GM19328 (cell line): ENCODE data around the gene CAT.

Experiments used
- ATAC-seq: cut with Tn5 transposase; IDR thresholded peaks from one replicate; pipeline ENCODE4 v1.9.1; 2021; ENCODE audit warnings: mild to moderate bottlenecking, moderate library complexity; ENCODE audit not compliant: unreplicated experiment

CAT gene

DNA sequence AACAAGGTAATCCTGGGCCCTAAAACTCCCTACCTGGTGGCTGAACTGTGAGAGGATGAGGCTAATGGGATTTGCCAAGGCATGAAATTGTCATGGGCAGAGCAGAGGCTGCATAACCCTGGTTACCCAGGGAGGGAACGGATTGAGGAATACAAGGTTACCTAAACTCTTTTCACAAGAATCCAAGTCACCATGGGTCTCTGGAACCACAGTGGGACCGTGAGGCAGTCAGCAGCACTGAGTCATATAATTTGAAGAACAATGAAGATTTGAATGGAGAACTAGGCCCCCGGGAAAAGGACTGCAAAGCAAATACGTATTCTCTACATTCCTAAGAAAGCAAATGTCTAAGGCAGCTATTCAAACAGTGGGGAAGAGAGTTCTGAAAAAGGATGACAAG lies 19.8 kb downstream of the CAT start:
- no peak for ATAC-seq

DNA sequence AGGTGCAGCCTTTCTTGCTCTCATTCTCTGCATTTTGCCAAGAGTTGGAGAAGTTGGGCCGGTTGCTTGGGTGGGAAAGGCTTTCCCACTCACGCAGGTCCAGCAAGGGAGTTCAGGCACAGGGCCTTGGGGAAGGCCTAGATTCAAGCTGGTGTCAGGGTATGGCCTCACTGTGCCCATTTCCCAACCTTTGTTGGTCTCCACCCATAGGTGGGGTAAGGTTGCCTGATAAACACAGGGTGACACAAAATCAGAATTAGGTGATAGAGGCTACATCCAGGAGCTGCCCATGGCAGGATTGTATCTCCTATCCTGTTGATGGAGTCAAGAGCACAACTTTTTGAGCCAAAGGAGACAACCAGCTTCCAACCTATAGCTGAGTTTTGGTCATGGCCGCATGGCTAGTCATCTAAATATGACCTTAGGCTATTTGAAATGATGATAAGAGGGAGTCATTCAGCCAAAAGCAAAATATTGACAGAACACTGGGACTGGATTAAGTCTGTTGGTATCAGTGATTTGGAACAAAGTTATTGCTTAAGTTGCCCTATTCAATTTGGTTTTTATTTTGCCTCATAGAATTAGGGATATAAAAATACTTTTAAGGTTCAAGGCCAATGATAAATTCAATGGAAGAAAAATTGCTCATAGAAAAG lies 20.9 kb downstream of the CAT start:
- ATAC-seq: no peak

- ATAC-seq: no peak
These were observed 21.5 kb downstream of the CAT start for GRCh38 chr11:34460278-34460677.

- ATAC-seq: no peak
These were observed 22.5 kb downstream of the CAT start for GRCh38 chr11:34461215-34461614.

DNA sequence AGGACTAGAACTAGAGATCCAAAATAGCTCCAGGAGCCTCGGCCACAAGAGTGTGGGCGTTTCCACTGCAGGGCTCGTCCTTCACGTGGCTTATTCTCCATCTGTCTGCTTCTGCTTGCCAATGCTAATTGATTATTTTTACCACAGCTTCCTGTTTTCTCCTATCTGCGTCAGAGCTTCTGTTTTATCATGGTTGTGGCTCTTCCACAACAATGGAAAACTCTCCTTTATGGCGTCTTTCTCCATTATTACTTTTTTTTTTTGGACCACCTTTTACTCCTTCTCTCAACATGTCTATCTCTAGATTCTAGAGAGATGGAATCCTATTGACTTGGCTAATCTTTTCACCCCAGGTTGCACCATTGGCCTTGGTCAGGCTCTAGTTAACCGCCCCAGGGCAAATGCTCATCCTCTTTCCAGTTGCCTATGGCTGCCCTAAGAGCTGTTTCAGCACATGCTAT lies 25.9 kb downstream of the CAT start:
- no peak for ATAC-seq

DNA sequence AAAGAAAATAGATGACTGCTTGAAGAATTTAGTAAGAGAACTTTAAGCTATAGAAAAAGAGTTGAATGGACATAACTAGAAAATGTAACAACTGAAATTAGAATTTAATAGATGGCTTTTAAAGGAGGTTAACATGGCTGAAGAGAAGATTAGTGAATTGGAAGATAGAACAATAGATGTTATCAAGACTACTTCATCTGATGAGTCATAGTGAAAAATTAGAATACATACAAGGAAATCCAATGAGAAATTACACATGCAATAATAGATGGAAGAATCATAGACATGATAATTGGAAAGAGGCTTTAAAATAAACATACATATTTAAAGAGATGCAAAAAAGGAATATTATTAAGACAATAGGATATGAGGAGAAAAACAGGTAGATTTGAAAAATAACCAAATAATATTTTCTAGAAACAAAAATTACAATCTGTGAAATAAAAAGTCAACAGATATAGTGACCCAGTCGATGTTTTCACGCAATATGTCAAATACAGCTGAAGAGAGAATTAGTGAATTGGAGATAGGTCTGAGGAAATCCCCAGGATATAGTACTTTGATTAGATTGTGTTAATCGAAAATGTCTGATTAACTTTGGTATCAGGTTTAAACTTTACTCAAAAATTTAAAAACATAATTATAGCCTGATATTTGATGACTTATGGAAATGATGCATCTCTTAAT lies 28.2 kb downstream of the CAT start:
- ATAC-seq: no peak

- ATAC-seq: no peak
These were observed 29.6 kb downstream of the CAT start for GRCh38 chr11:34468209-34468841.

- ATAC-seq: no peak
These were observed 35.0 kb downstream of the CAT start for GRCh38 chr11:34473603-34474169.

DNA sequence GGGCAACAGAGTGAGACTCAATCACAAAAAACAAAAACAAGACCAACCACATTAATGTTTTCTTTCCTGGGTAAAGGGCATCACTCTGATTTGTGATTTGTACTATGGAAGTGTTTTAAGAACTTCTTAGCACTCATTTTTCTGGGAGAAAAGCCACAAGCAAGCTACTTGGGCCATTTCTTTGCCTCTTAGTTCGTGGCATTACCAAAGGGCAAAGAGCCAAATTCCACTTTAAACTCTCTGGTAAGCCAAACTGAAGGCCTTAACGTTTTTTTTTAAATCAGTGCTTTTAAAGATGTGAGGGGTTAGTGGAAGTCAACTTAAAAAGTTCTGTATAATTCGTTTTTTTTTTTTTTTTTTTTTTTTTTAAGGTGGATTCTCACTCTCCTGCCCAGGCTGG lies 36.9 kb downstream of the CAT start:
- ATAC-seq: no peak

- ATAC-seq: no peak
These were observed 38.1 kb downstream of the CAT start for GRCh38 chr11:34476849-34477248.

- ATAC-seq: no peak
These were observed 40.3 kb downstream of the CAT start for GRCh38 chr11:34478845-34479663.

GRCh38 chr11:34480314-34480713 lies 41.6 kb downstream of the CAT start:
- no peak for ATAC-seq

- ATAC-seq: no peak
These were observed 42.6 kb downstream of the CAT start for GRCh38 chr11:34481307-34481706.

DNA sequence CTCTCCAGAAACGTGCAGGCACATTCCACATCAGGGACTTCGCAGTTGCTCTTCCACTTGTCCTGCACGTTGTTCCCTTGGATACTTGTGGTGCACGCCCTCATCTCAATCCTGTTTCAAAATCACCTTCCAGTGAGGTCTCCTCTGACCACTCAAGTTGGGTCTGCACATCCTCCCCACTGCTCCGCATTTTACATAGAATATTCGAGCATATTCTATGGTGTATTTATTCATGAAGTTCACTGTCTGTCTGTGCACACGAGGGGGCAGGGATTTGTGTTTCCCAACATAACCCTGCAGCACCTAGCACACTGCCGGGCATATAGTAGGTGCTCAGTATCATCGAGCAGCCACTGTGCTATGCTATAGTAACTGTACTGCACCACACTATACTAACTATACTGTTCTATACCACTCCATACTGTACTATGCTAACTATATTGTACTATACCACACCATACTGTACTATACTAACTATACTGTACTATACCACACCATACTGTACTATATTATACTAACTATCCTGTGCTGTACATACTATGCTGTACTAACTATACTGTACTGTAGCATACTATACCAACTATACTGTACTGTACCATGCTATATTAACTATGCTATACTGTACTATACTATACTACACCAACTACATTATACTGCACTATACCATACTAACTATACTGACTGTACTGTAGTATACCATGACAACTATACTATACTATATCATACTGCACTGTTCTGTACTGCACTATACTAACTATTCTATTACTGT lies 44.6 kb downstream of the CAT start:
- ATAC-seq: no peak

- ATAC-seq: no peak
These were observed 48.7 kb downstream of the CAT start for GRCh38 chr11:34487430-34487829.

GRCh38 chr11:34488855-34489557 lies 50.3 kb downstream of the CAT start:
- no peak for ATAC-seq

DNA sequence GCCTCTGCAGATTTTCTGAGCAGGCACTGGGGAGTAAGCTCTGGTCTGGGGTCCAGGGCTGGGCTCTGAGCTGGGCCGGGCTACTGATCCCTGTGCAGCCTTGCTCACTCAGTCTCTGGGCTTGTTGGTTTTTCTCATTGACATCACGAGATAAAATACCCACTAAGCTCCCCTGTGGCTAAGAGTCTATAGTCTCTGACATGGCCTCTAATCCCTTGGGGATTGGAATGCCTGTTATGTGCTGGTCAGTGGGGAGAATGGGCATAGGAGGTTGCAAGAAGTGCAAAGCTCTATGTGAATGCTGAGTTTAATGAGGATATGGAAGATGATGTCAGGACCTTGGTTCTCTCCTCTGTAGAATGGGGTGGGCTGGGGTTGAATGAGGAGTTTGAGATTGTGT lies 51.6 kb downstream of the CAT start:
- ATAC-seq: no peak

DNA sequence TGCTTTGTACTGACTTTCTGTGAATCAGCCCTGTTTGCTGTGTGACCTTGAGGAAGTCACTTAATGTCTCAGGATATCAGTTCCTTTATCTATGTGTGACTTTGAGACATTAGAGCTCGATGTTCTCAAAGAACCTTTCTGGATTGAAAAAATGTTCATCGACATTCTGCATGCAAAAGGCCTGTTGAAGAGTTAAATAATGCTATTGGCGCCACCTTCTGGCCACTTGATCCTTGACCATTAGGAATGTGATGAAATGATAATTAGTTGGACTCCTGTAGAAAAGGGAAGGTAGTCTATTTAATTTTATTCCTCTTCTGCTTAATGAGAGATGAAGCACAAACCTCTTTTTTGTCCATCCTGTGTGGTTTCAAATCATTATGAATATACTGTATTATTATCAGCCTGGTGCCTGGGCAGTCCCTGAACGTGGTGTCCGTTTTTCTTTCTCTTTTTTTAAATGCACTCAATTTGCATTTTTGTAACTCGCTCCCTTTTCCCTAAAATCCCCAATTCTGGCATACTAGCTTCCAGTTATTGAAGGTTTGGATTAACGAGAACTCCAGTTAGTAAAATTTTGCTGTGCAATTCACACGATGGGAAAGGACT lies 54.2 kb downstream of the CAT start:
- ATAC-seq: no peak

DNA sequence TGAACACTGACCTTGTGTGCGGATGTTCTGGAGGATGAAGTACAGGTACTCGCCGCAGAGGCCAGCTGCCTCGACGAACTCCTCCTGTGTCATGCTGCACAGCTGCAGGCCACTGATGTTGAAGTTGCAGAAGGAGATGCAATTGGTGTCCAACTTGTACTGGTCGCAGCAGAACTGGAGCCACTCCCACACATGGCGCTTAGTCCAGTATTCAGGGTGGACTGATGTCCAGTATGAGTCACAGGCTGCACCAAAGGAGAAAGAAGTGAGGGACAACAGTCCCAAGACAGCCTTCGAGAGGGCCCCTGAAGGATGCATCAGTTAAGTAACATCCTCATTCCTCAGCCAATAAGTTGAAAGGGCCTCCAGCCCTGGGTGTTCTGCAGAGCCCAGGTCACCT lies 54.7 kb downstream of the CAT start:
- ATAC-seq: no peak
